HG03575 (cell line): Measurements from ENCODE around the gene NCR1.

Source experiments
- ATAC-seq: cut with Tn5 transposase; IDR thresholded peaks from one replicate; pipeline ENCODE4 v1.9.1; 2021; ENCODE audit not compliant: unreplicated experiment, insufficient number of reproducible peaks, low FRiP score; ENCODE audit errors: extremely low read depth

Gene NCR1

GRCh38 chr19:54959840-54960239, 53.9 kb downstream of the NCR1 start:
- ATAC-seq: no peak
